ENCODE measurements around the gene MORN4. TPM values are rescaled to one million over a fixed set of nuclear protein-coding genes. Genes with fewer than 3 reads are reported as not detected.
"Not testable (repeated sequence)": the region's sequence is repeated elsewhere in the genome, so short reads cannot be mapped to it uniquely, and the experiment has no call there.

MORN4 gene
- total RNA-seq, 1 donor from 2014 or later: 16.4 TPM

DNA sequence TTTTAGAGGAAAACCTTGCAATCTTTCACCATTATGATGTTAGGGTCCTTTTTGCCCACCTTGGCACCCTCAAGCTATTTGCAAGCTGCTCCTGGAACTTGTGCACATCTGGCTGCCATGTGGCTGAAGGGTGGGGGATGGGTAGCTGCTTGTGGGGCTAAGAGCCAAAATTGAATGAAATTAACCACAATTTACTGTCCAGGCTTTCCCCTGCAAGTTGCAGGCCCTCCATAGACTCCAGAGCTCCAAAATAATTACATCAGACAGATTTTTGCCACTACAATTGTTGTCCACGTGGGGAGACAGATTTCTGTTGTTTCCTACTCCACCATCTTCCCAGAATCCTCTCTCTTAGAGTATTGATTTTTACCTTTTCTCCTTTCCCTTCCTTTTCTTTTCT is 26.3 kb upstream of the MORN4 start:
- H3K27me3 Mint-ChIP-seq (ENCODE audit: low read depth): no peaks in the 10 kb centered on the region
- TF ChIP-seq, protein P1, sequence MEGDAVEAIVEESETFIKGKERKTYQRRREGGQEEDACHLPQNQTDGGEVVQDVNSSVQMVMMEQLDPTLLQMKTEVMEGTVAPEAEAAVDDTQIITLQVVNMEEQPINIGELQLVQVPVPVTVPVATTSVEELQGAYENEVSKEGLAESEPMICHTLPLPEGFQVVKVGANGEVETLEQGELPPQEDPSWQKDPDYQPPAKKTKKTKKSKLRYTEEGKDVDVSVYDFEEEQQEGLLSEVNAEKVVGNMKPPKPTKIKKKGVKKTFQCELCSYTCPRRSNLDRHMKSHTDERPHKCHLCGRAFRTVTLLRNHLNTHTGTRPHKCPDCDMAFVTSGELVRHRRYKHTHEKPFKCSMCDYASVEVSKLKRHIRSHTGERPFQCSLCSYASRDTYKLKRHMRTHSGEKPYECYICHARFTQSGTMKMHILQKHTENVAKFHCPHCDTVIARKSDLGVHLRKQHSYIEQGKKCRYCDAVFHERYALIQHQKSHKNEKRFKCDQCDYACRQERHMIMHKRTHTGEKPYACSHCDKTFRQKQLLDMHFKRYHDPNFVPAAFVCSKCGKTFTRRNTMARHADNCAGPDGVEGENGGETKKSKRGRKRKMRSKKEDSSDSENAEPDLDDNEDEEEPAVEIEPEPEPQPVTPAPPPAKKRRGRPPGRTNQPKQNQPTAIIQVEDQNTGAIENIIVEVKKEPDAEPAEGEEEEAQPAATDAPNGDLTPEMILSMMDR (IDR thresholded peaks at IDR 0.05; ENCODE audit: unreplicated experiment): no peak
- peaks cover 39% of the 10 kb centered on the region for H3K36me3 Mint-ChIP-seq
- H3K9me3 Mint-ChIP-seq: no peaks in the 10 kb centered on the region
- peak overlapping the region; percentile 52 for H3K27ac Mint-ChIP-seq
- H3K4me1 Mint-ChIP-seq: peaks cover 3% of the 10 kb centered on the region
- no peak overlapping the region for H3K4me3 Mint-ChIP-seq
- no peak for DNase-seq (ENCODE audit: low spot score in 2 of 2, unreplicated experiment in 2 of 2)

DNA sequence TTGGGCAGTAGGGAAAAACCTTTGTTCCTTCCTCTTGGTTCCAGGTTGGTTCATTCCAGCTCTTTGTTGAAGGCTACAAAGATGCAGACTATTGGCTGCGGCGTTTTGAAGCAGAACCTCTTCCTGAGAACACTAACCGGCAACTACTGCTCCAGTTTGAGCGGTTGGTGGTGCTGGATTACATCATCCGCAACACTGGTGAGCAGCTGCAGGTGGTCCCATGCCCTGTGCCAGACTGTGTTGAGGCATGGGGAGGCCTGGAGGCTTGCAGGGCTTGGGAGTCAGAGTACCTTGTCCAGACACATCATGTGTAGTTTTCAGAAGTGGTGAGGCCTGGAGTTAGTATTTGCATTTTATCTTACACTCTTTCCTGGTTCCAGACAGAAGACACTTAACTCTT is 23.5 kb upstream of the MORN4 start:
- Mint-ChIP-seq H3K27ac (no peak overlapping the region), H3K4me3 (no peak overlapping the region), H3K4me1 (peaks cover 3% of the 10 kb centered on the region), H3K9me3 (no peaks in the 10 kb centered on the region), H3K27me3 (ENCODE audit: low read depth) (no peaks in the 10 kb centered on the region), H3K36me3 (peaks cover 34% of the 10 kb centered on the region)
- DNase-seq (ENCODE audit: low spot score in 2 of 2, unreplicated experiment in 2 of 2): no peak
- TF ChIP-seq, protein P1 (IDR thresholded peaks at IDR 0.05; ENCODE audit: unreplicated experiment): no peak

DNA sequence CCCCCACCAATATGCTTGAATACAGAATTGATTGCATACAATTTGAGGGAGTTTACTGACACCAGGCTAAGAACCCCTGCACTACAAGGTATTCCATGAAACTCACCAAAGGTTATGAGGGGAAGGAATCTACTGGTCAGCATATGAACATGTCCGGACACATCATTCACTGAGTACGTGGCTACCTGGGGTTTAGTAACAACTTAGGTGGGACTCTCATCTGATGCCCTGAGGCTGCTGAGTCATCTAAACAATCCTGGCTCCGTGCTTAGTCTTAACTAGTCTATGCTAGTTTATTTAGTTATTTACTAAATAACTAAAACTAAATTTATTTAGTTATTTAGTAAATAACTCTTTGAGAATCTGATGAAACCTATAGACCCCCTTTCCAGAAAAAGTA is 18.5 kb upstream of the MORN4 start:
- Mint-ChIP-seq H3K27me3 (ENCODE audit: low read depth) (no peaks in the 10 kb centered on the region), H3K27ac (no peak overlapping the region), H3K36me3 (peaks cover 29% of the 10 kb centered on the region), H3K4me3 (no peak overlapping the region), H3K4me1 (peaks cover 10% of the 10 kb centered on the region), H3K9me3 (no peaks in the 10 kb centered on the region)
- DNase-seq (ENCODE audit: low spot score in 2 of 2, unreplicated experiment in 2 of 2): no peak
- TF ChIP-seq, protein P1 (IDR thresholded peaks at IDR 0.05; ENCODE audit: unreplicated experiment): no peak

DNA sequence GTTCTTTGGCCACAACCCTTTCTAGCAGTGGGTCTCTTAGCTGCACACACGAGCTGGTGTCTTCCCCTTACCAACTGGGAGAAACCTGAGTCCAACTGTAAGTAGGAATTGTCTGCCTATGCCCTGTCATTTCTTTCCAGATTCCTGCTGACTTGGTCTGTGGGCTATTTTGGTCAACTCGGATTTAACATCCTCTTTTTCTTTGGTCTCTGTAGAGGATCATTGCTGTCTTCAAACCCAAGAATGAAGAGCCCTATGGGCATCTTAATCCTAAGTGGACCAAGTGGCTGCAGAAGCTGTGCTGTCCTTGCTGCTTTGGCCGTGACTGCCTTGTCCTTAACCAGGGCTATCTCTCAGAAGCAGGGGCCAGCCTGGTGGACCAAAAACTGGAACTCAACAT is 17.4 kb upstream of the MORN4 start:
- no peaks in the 10 kb centered on the region for H3K27me3 Mint-ChIP-seq (ENCODE audit: low read depth)
- no peaks in the 10 kb centered on the region for H3K9me3 Mint-ChIP-seq
- H3K4me1 Mint-ChIP-seq: peaks cover 10% of the 10 kb centered on the region
- TF ChIP-seq, protein P1 (IDR thresholded peaks at IDR 0.05; ENCODE audit: unreplicated experiment): no peak
- no peak overlapping the region for H3K4me3 Mint-ChIP-seq
- DNase-seq (ENCODE audit: low spot score in 2 of 2, unreplicated experiment in 2 of 2): no peak
- no peak overlapping the region for H3K27ac Mint-ChIP-seq
- peaks cover 21% of the 10 kb centered on the region for H3K36me3 Mint-ChIP-seq

DNA sequence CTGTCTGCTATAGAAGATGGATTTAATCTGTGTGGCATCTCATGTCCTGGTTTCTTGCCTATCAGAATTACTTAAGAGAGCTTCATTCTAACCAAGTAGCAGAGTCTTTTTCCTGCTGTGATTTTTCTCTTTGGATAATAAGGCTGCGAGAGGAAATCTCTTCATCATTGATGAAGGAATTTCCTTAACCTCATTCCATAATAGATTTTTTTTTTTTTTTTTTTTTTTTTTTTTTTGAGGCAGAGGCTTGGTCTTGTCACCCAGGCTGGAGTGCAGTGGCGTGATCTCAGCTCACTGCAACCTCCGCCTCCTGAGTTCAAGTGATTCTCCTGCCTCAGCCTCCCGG is 16.1 kb upstream of the MORN4 start:
- not testable (repeated sequence) for H3K4me3 Mint-ChIP-seq; H3K9me3 Mint-ChIP-seq; DNase-seq (ENCODE audit: low spot score in 2 of 2, unreplicated experiment in 2 of 2); H3K4me1 Mint-ChIP-seq; H3K27me3 Mint-ChIP-seq (ENCODE audit: low read depth)
- H3K27ac Mint-ChIP-seq: peak overlapping the region; percentile 71
- H3K36me3 Mint-ChIP-seq: peaks cover 19% of the 10 kb centered on the region

DNA sequence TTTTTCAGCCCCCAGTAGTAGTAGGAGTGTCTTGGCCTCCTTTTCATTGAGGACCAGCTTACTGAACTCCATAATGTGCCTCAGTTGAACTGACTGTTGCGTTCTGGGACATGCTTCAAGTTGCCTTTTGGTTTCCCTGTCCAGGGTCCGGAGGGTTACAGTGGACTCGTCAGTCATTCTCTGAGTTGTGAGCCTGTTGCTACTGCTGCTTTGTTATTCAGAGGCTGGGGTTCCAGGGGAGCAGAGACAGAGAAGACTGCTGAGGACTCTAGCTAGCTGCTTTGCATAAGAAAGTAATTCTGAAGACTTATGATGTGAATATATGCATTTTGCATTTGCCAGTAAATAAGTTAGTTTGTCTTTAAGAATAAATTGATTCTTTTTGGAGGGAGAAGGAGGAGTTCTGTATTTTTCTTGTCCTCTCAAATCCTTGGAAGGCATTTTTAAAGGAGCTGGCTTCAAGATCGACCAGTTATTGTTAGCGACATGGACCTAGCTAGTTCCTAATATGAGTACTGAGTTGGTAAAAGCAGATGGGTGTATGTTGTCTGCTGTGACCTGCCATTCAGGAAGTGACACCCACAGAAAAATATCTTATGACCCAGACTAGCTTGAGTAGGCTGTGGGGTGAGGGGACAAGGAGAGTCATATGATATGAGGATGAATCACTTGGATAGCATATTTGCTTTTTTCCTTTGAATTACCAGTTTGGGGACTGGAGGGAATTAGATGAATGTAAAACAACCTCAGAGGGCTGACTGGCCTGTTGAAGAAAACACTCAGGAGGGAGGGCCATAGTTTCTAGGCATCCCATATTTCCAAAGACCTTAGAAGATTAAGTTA is 15.5 kb upstream of the MORN4 start:
- no peaks in the 10 kb centered on the region for H3K27me3 Mint-ChIP-seq (ENCODE audit: low read depth)
- peak overlapping the region; percentile 71 for H3K27ac Mint-ChIP-seq
- H3K4me3 Mint-ChIP-seq: no peak overlapping the region
- H3K9me3 Mint-ChIP-seq: no peaks in the 10 kb centered on the region
- TF ChIP-seq, protein P1 (IDR thresholded peaks at IDR 0.05; ENCODE audit: unreplicated experiment): no peak
- H3K36me3 Mint-ChIP-seq: peaks cover 16% of the 10 kb centered on the region
- no peak for DNase-seq (ENCODE audit: low spot score in 2 of 2, unreplicated experiment in 2 of 2)
- peaks cover 10% of the 10 kb centered on the region for H3K4me1 Mint-ChIP-seq

Measured in mesothelial cell of epicardium (in vitro differentiated cells).